COLO829 (cell line): Measurements from ENCODE around the gene GFM1.

Experiments used
- DNase-seq: peaks from one replicate; pipeline ENCODE4 v3.0.0; 2012; ENCODE audit warnings: low spot score

GFM1 gene

GRCh38 chr3:158644345-158644908, at the start of gene GFM1:
GFM1 (plus strand) TSS chr3:158644527; CDS start chr3:158644635, 108 bp downstream.
- peak; percentile 93 for DNase-seq

- no peak for DNase-seq
Observed at GRCh38 chr3:158600787-158601186, 43.5 kb upstream of the GFM1 start.

- DNase-seq, result no peak
Observed at GRCh38 chr3:158602227-158602626, 42.1 kb upstream of the GFM1 start.

- no peak for DNase-seq
Observed at GRCh38 chr3:158617982-158618875, 26.1 kb upstream of the GFM1 start.

GRCh38 chr3:158625881-158626280, 18.4 kb upstream of the GFM1 start:
- peak; percentile 44 for DNase-seq

GRCh38 chr3:158631981-158632380, 12.3 kb upstream of the GFM1 start:
- DNase-seq, result no peak

GRCh38 chr3:158640646-158641045, 3.7 kb upstream of the GFM1 start:
- no peak for DNase-seq

GRCh38 chr3:158642005-158642404, 2.3 kb upstream of the GFM1 start:
- DNase-seq, result no peak

- DNase-seq, result no peak
Observed at GRCh38 chr3:158642474-158643210, 1.7 kb upstream of the GFM1 start.

- DNase-seq, result no peak
Observed at GRCh38 chr3:158649791-158650190, 5.5 kb downstream of the GFM1 start.

GRCh38 chr3:158651192-158651591, 6.9 kb downstream of the GFM1 start:
- DNase-seq, result no peak

- no peak for DNase-seq
Observed at GRCh38 chr3:158652463-158652862, 8.1 kb downstream of the GFM1 start.

- DNase-seq, result no peak
Observed at GRCh38 chr3:158658889-158659288, 14.6 kb downstream of the GFM1 start.

GRCh38 chr3:158659454-158660237, 15.3 kb downstream of the GFM1 start:
- DNase-seq, result peak; percentile 72

- no peak for DNase-seq
Observed at GRCh38 chr3:158660711-158661110, 16.4 kb downstream of the GFM1 start.

GRCh38 chr3:158663246-158663645, 18.9 kb downstream of the GFM1 start:
- DNase-seq, result no peak

GRCh38 chr3:158663832-158664231, 19.5 kb downstream of the GFM1 start:
- no peak for DNase-seq

- no peak for DNase-seq
Observed at GRCh38 chr3:158666416-158666815, 22.1 kb downstream of the GFM1 start.

- DNase-seq, result no peak
Observed at GRCh38 chr3:158668506-158668905, 24.2 kb downstream of the GFM1 start.

- peak; percentile 22 for DNase-seq
Observed at GRCh38 chr3:158671821-158672214, 27.5 kb downstream of the GFM1 start.

- DNase-seq, result peak; percentile 83
Observed at GRCh38 chr3:158672215-158673176, 28.2 kb downstream of the GFM1 start, which contains the start of gene LXN. LXN (minus strand) TSS chr3:158672648; CDS start chr3:158672478, 170 bp downstream.
